HG02798 (cell line): ENCODE results near the gene FKBP2.
A peak's percentile ranks its signal among the peaks of the same experiment; 100 is the strongest.

ENCODE experiments used
- ATAC-seq: cut with Tn5 transposase; IDR thresholded peaks from one replicate; pipeline ENCODE4 v1.9.1; 2021; ENCODE audit warnings: mild to moderate bottlenecking; ENCODE audit not compliant: unreplicated experiment, poor library complexity

The FKBP2 gene

GRCh38 chr11:64246871-64247728 lies 6.2 kb downstream of the FKBP2 start, which contains the start of gene PPP1R14B:
Gene PPP1R14B (minus strand): TSS chr11:64246943. CDS start chr11:64246673, 270 bp downstream.
- peak; percentile 42 for ATAC-seq

- ATAC-seq, result no peak
Measured at GRCh38 chr11:64247729-64248531, 7.0 kb downstream of the FKBP2 start.

- ATAC-seq, result no peak
Measured at GRCh38 chr11:64248578-64248977, 7.7 kb downstream of the FKBP2 start.

- ATAC-seq, result no peak
Measured at GRCh38 chr11:64249038-64249437, 8.1 kb downstream of the FKBP2 start.

- no peak for ATAC-seq
Measured at GRCh38 chr11:64249563-64250414, 8.9 kb downstream of the FKBP2 start.

GRCh38 chr11:64250415-64251015 lies 9.6 kb downstream of the FKBP2 start:
- ATAC-seq, result no peak

- ATAC-seq, result peak; percentile 46
Measured at GRCh38 chr11:64251016-64251752, 10.3 kb downstream of the FKBP2 start, which contains the start of gene PLCB3. Gene PLCB3 (plus strand): TSS chr11:64251530. CDS start chr11:64251650, 120 bp downstream.

GRCh38 chr11:64251753-64252002 lies 10.8 kb downstream of the FKBP2 start:
- ATAC-seq, result no peak

GRCh38 chr11:64252003-64252872 lies 11.3 kb downstream of the FKBP2 start:
- no peak for ATAC-seq

- ATAC-seq, result no peak
Measured at GRCh38 chr11:64253043-64253442, 12.1 kb downstream of the FKBP2 start.

- no peak for ATAC-seq
Measured at GRCh38 chr11:64253481-64253880, 12.6 kb downstream of the FKBP2 start.

GRCh38 chr11:64254326-64254725 lies 13.4 kb downstream of the FKBP2 start:
- no peak for ATAC-seq

- no peak for ATAC-seq
Measured at GRCh38 chr11:64255135-64256128, 14.5 kb downstream of the FKBP2 start.

- no peak for ATAC-seq
Measured at GRCh38 chr11:64256300-64256699, 15.4 kb downstream of the FKBP2 start.

- ATAC-seq, result no peak
Measured at GRCh38 chr11:64258356-64258755, 17.5 kb downstream of the FKBP2 start.

GRCh38 chr11:64258946-64259532 lies 18.1 kb downstream of the FKBP2 start:
- ATAC-seq, result no peak

- no peak for ATAC-seq
Measured at GRCh38 chr11:64259533-64260067, 18.7 kb downstream of the FKBP2 start.
